HG02943 (cell line): ENCODE results near the gene EFHC2.
"Not testable (repeated sequence)": the region's sequence is repeated elsewhere in the genome, so short reads cannot be mapped to it uniquely, and the experiment has no call there.

Experiments used
- ATAC-seq: cut with Tn5 transposase; IDR thresholded peaks from one replicate; pipeline ENCODE4 v1.9.1; 2021; ENCODE audit warnings: mild to moderate bottlenecking, low read depth, moderate library complexity; ENCODE audit not compliant: unreplicated experiment

Gene EFHC2

GRCh38 chrX:44235534-44235933 lies 107.9 kb downstream of the EFHC2 start:
- no peak for ATAC-seq

GRCh38 chrX:44234541-44234940 lies 108.9 kb downstream of the EFHC2 start:
- ATAC-seq: no peak

GRCh38 chrX:44234116-44234515 lies 109.4 kb downstream of the EFHC2 start:
- ATAC-seq: no peak

- ATAC-seq: no peak
Measured at GRCh38 chrX:44232081-44232480, 111.4 kb downstream of the EFHC2 start.

GRCh38 chrX:44228621-44229020 lies 114.9 kb downstream of the EFHC2 start:
- no peak for ATAC-seq

GRCh38 chrX:44227991-44228390 lies 115.5 kb downstream of the EFHC2 start:
- no peak for ATAC-seq

GRCh38 chrX:44225667-44226066 lies 117.8 kb downstream of the EFHC2 start:
- ATAC-seq: no peak

- no peak for ATAC-seq
Measured at GRCh38 chrX:44224760-44225159, 118.7 kb downstream of the EFHC2 start.

GRCh38 chrX:44223150-44223549 lies 120.3 kb downstream of the EFHC2 start:
- no peak for ATAC-seq

GRCh38 chrX:44218465-44218864 lies 125.0 kb downstream of the EFHC2 start:
- ATAC-seq: no peak

- no peak for ATAC-seq
Measured at GRCh38 chrX:44216171-44216570, 127.3 kb downstream of the EFHC2 start.

GRCh38 chrX:44203791-44204190 lies 139.7 kb downstream of the EFHC2 start:
- no peak for ATAC-seq

GRCh38 chrX:44202596-44202995 lies 140.9 kb downstream of the EFHC2 start:
- ATAC-seq: no peak

- ATAC-seq: no peak
Measured at GRCh38 chrX:44189116-44189515, 154.4 kb downstream of the EFHC2 start.

- ATAC-seq: not testable (repeated sequence)
Measured at GRCh38 chrX:44187915-44188314, 155.6 kb downstream of the EFHC2 start.

GRCh38 chrX:44183329-44183728 lies 160.1 kb downstream of the EFHC2 start:
- ATAC-seq: no peak

GRCh38 chrX:44178274-44179053 lies 165.0 kb downstream of the EFHC2 start:
- no peak for ATAC-seq

- no peak for ATAC-seq
Measured at GRCh38 chrX:44175455-44175854, 168.0 kb downstream of the EFHC2 start.

GRCh38 chrX:44174061-44174460 lies 169.4 kb downstream of the EFHC2 start:
- ATAC-seq: no peak

- ATAC-seq: no peak
Measured at GRCh38 chrX:44173219-44173618, 170.3 kb downstream of the EFHC2 start.

GRCh38 chrX:44167116-44167515 lies 176.4 kb downstream of the EFHC2 start:
- ATAC-seq: no peak

- no peak for ATAC-seq
Measured at GRCh38 chrX:44162964-44163475, 180.5 kb downstream of the EFHC2 start.
